ENCODE data around the gene RIPOR1.

Gene RIPOR1

GRCh38 chr16:67517155-67517445 is 11.5 kb upstream of the RIPOR1 start:
- no peaks in the 10 kb centered on the region for H3K9me3 ChIP-seq
- no peaks in the 10 kb centered on the region for H3K36me3 ChIP-seq
- no peak overlapping the region for H3K4me3 ChIP-seq (ENCODE audit: low read depth, low read length)
- peaks cover 2% of the 10 kb centered on the region; the same call in 1 of the 2 replicates for H3K4me1 ChIP-seq
- TF ChIP-seq, protein P1, sequence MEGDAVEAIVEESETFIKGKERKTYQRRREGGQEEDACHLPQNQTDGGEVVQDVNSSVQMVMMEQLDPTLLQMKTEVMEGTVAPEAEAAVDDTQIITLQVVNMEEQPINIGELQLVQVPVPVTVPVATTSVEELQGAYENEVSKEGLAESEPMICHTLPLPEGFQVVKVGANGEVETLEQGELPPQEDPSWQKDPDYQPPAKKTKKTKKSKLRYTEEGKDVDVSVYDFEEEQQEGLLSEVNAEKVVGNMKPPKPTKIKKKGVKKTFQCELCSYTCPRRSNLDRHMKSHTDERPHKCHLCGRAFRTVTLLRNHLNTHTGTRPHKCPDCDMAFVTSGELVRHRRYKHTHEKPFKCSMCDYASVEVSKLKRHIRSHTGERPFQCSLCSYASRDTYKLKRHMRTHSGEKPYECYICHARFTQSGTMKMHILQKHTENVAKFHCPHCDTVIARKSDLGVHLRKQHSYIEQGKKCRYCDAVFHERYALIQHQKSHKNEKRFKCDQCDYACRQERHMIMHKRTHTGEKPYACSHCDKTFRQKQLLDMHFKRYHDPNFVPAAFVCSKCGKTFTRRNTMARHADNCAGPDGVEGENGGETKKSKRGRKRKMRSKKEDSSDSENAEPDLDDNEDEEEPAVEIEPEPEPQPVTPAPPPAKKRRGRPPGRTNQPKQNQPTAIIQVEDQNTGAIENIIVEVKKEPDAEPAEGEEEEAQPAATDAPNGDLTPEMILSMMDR (IDR thresholded peaks at IDR 0.05; ENCODE audit: low read depth, low read length), result no peak
- H3K27me3 ChIP-seq, result no peaks in the 10 kb centered on the region
- DNase-seq, result no peak

- H3K36me3 ChIP-seq, result no peaks in the 10 kb centered on the region
- peaks cover 2% of the 10 kb centered on the region; the same call in 1 of the 2 replicates for H3K4me1 ChIP-seq
- no peaks in the 10 kb centered on the region for H3K9me3 ChIP-seq
- no peak overlapping the region for H3K4me3 ChIP-seq (ENCODE audit: low read depth, low read length)
- TF ChIP-seq, protein P1 (IDR thresholded peaks at IDR 0.05; ENCODE audit: low read depth, low read length), result no peak
- DNase-seq, result no peak
- H3K27me3 ChIP-seq, result no peaks in the 10 kb centered on the region
Observed at GRCh38 chr16:67517661-67518423, 10.8 kb upstream of the RIPOR1 start.

DNA sequence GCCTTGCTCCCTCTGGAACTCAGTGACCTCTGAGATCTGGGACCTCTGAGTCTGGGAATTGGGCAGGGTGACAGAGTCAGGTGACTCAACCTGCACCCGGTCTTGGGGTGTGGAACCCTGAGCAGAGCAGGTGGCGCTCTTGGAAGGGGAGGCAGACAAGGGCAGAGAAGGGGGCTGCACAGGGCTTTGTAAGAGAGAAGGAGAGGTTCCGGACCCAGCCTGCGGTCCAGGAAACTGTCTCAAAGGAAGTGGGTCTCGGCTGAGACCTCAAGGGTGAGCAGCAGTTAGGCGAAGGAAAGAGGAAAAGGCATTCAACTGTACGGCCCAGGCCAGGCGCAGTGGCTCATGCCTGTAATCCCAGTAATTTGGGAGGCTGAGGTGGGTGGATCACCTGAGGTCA is 10.0 kb upstream of the RIPOR1 start:
- H3K36me3 ChIP-seq, result no peaks in the 10 kb centered on the region
- H3K27me3 ChIP-seq, result no peaks in the 10 kb centered on the region
- DNase-seq, result no peak
- peaks cover 2% of the 10 kb centered on the region; the same call in 1 of the 2 replicates for H3K4me1 ChIP-seq
- TF ChIP-seq, protein P1 (IDR thresholded peaks at IDR 0.05; ENCODE audit: low read depth, low read length), result no peak
- H3K4me3 ChIP-seq (ENCODE audit: low read depth, low read length), result no peak overlapping the region
- no peaks in the 10 kb centered on the region for H3K9me3 ChIP-seq

DNA sequence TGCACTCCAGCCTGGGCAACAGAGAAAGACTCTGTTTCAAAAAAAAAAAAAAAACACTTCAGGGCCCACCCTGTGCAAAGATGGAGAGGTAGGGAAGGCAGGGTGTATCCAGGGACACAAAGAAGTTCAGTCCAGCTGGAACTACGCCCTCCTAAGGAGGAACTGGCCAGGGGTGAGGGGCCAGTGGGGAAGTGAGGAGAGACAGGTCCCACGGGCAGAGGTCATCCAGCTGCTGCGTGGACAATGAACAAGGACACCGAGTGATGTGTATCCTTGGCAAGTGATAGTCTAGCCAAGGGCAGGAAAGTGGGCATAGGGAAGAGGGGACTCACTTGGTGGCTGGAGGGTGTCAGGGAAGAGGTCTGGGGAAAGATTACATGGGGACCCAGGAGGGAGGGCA is 9.4 kb upstream of the RIPOR1 start:
- no peaks in the 10 kb centered on the region for H3K9me3 ChIP-seq
- no peak overlapping the region for H3K4me3 ChIP-seq (ENCODE audit: low read depth, low read length)
- TF ChIP-seq, protein P1 (IDR thresholded peaks at IDR 0.05; ENCODE audit: low read depth, low read length), result no peak
- H3K27me3 ChIP-seq, result no peaks in the 10 kb centered on the region
- H3K36me3 ChIP-seq, result no peaks in the 10 kb centered on the region
- peaks cover 2% of the 10 kb centered on the region; the same call in 1 of the 2 replicates for H3K4me1 ChIP-seq
- no peak for DNase-seq

- Histone ChIP-seq H3K4me3 (ENCODE audit: low read depth, low read length) (peak overlapping the region; percentile 65), H3K9me3 (no peaks in the 10 kb centered on the region), H3K36me3 (no peaks in the 10 kb centered on the region), H3K27me3 (no peaks in the 10 kb centered on the region), H3K4me1 (peaks cover 2% of the 10 kb centered on the region; the same call in 1 of the 2 replicates)
- DNase-seq, result peak; percentile 96
- TF ChIP-seq, protein P1 (IDR thresholded peaks at IDR 0.05; ENCODE audit: low read depth, low read length), result peak; percentile 97
Observed at GRCh38 chr16:67521095-67521804, 7.4 kb upstream of the RIPOR1 start.
